ENCODE measurements around the gene CAPN12. TPM values are rescaled to one million over a fixed set of nuclear protein-coding genes. Genes with fewer than 3 reads are reported as not detected.

CAPN12 gene
- total and polyA plus RNA-seq, 2 of the 4 experiments (the other 2 are of a cell fraction), result 0.18 to 0.97 TPM

- H3K4me1 ChIP-seq (ENCODE audit: control insufficient read depth, insufficient read depth, low read length), result peaks cover 45% of the 10 kb centered on the region
- H4K91ac ChIP-seq (ENCODE audit: insufficient read depth, low read depth, low read length), result peak overlapping the region; percentile 80
- peak overlapping the region; percentile 82 for H2BK5ac ChIP-seq (ENCODE audit: low read depth, low read length, poor library complexity, severe bottlenecking)
- H3K9me3 ChIP-seq (ENCODE audit: control insufficient read depth, insufficient read depth, low read length), result no peaks in the 10 kb centered on the region
- H2AK9ac ChIP-seq (replicated peaks; ENCODE audit: low read depth, low read length, poor library complexity), result peak overlapping the region; percentile 98
- H3K79me1 ChIP-seq (ENCODE audit: low read depth in 1 of 2, low read length in 2 of 2), result peaks cover 45 to 90% of the 10 kb centered on the region in 2 experiments
- H3K9me1 ChIP-seq (ENCODE audit: insufficient read depth, low read length), result peaks cover 22% of the 10 kb centered on the region
- H3K27me3 ChIP-seq (ENCODE audit: control insufficient read depth, insufficient read depth, low read length), result no peaks in the 10 kb centered on the region
- CTCF ChIA-PET, result interaction anchor here (0.5 to 1.7 kb wide), 5 partner anchors 39 to 219 kb away, joined by 3 to 4 read pairs (median 3); partner anchors contain the start of genes MRPS12 and SARS2
- H4K5ac ChIP-seq (ENCODE audit: low read depth, low read length), result peak overlapping the region; percentile 45
- H3K36me3 ChIP-seq (ENCODE audit: control insufficient read depth, insufficient read depth, low read length), result peaks cover 84% of the 10 kb centered on the region
- TF ChIP-seq CEBPB (IDR thresholded peaks at IDR 0.05; ENCODE audit: low read depth, low read length), result peak; percentile 45; the same call in 1 of the 2 replicates
- TF ChIP-seq SMC3 (IDR thresholded peaks at IDR 0.05; ENCODE audit: low read depth, low read length), result no peak
- H2AK5ac ChIP-seq (ENCODE audit: low read depth, low read length), result peak overlapping the region; percentile 98
- dilution Hi-C loops (cut with HindIII; ENCODE audit: low sequenced_read_pairs, unreplicated experiment) (no loop called here), intact Hi-C loops (cut with micrococcal nuclease) (loop anchor here (1.0 to 2.0 kb wide), 2 partner anchors 9 to 62 kb away; no protein-coding TSS in a partner anchor), in situ Hi-C loops (cut with MboI; ENCODE audit: low sequenced_read_pairs) (no loop called here)
- peak overlapping the region; percentile 32; the same call in 1 of the 2 replicates for H3K56ac ChIP-seq (ENCODE audit: extremely low read depth, insufficient read depth, low read length)
- peaks cover 30% of the 10 kb centered on the region for H4K20me1 ChIP-seq (ENCODE audit: insufficient read depth, low read length)
- H3K4me2 ChIP-seq (ENCODE audit: low read depth, low read length), result no peak overlapping the region
- POLR2A ChIA-PET (ENCODE audit: unreplicated experiment), result interaction anchor here (0.5 to 0.9 kb wide), 3 partner anchors 58 to 131 kb away, joined by 3 to 5 read pairs (median 3); no protein-coding TSS in a partner anchor
- peak overlapping the region; percentile 14 to 83; a peak in 3 of 4 replicates for H4K8ac ChIP-seq (ENCODE audit: low read depth in 2 of 2, low read length in 2 of 2)
- ATAC-seq (ENCODE audit: low read depth), result peak; percentile 18
- peak overlapping the region; percentile 73 for H2AFZ ChIP-seq (replicated peaks; ENCODE audit: low read length, poor library complexity)
- 68% methylated on average over 17 of the region's 25 CpGs; no CpG with 5 or more reads in 1 of the 2 experiments for WGBS, 2 experiments (ENCODE audit: extremely low coverage in 2 of 2, insufficient read length in 1 of 2)
- peak overlapping the region; percentile 77 for H2BK120ac ChIP-seq (ENCODE audit: low read depth, low read length)
- peak overlapping the region; percentile 80 for H3K23ac ChIP-seq (ENCODE audit: low read depth, low read length)
- H3K4ac ChIP-seq (ENCODE audit: low read depth, low read length), result peak overlapping the region; percentile 92
- DNase-seq, result no peak
- H2BK20ac ChIP-seq (ENCODE audit: low read depth, low read length), result peak overlapping the region; percentile 36
- no peak overlapping the region for H3K4me3 ChIP-seq (ENCODE audit: insufficient read depth, low read depth, low read length)
- H2BK15ac ChIP-seq (ENCODE audit: low read depth, low read length), result peak overlapping the region; percentile 35; the same call in 2 of the 3 replicates
- peak overlapping the region; percentile 89 for H3K14ac ChIP-seq (replicated peaks; ENCODE audit: low read depth, low read length)
- H3K18ac ChIP-seq (ENCODE audit: low read depth, low read length), result peak overlapping the region; percentile 10; the same call in 1 of the 2 replicates
- H3K27ac ChIP-seq (ENCODE audit: insufficient read depth, low read length), result peak overlapping the region; percentile 63
- H3K9ac ChIP-seq (ENCODE audit: low read depth, low read length), result peak overlapping the region; percentile 0; the same call in 1 of the 2 replicates
- BruUV-seq (replicated peaks), result no TSS peak
Measured at GRCh38 chr19:38710928-38711725, 33.1 kb downstream of the CAPN12 start.

All from IMR-90 (cell line).